Measurements from ENCODE around the gene TYMS.

GRCh38 chr18:629269-630150 lies 27.9 kb upstream of the TYMS start:
- TF ChIP-seq CTCF (conservative IDR thresholded peaks at IDR 0.05; ENCODE audit: low read length), result peak; percentile 54
- TF ChIP-seq EZH2phosphoT487 (IDR thresholded peaks at IDR 0.05; ENCODE audit: borderline replicate concordance), result no peak

All from Loucy (cell line).